GM12872 (cell line): Measurements from ENCODE around the gene LPCAT3.

Experiments
- TF ChIP-seq, protein P1 (sequence below): IDR thresholded peaks from 3 replicates; pipeline ENCODE4 v1.5.1; 2011; ENCODE audit warnings: low read depth, mild to moderate bottlenecking, low read length, moderate library complexity; ENCODE audit not compliant: insufficient read depth

LPCAT3 gene

DNA sequence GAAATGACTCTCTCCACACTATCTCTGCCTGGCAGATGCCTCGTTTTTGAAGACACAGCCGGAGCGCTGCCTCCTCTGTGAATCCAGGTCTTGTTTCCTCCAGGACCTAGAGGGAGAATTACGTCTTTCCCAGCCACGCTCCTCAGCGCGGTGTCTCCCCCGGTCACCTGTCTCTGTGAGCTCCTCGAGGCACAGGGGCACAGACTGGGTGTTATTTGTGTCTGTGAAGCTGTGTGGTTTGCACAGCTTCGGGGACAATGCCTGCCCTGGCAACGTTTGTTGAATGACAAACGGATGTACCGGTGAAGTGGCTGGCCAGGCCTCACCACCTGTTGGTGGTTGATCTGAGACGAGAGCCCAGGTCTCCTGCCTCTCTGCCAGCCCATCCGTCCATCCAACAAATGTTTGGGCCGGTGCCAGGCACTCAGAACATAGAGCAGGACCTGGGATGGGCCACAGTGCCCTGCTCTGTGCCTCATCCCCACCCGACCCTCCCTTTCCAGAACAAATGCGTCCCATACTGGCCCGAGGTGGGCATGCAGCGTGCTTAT lies 61.0 kb downstream of the LPCAT3 start:
- TF ChIP-seq, protein P1, sequence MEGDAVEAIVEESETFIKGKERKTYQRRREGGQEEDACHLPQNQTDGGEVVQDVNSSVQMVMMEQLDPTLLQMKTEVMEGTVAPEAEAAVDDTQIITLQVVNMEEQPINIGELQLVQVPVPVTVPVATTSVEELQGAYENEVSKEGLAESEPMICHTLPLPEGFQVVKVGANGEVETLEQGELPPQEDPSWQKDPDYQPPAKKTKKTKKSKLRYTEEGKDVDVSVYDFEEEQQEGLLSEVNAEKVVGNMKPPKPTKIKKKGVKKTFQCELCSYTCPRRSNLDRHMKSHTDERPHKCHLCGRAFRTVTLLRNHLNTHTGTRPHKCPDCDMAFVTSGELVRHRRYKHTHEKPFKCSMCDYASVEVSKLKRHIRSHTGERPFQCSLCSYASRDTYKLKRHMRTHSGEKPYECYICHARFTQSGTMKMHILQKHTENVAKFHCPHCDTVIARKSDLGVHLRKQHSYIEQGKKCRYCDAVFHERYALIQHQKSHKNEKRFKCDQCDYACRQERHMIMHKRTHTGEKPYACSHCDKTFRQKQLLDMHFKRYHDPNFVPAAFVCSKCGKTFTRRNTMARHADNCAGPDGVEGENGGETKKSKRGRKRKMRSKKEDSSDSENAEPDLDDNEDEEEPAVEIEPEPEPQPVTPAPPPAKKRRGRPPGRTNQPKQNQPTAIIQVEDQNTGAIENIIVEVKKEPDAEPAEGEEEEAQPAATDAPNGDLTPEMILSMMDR: no peak

DNA sequence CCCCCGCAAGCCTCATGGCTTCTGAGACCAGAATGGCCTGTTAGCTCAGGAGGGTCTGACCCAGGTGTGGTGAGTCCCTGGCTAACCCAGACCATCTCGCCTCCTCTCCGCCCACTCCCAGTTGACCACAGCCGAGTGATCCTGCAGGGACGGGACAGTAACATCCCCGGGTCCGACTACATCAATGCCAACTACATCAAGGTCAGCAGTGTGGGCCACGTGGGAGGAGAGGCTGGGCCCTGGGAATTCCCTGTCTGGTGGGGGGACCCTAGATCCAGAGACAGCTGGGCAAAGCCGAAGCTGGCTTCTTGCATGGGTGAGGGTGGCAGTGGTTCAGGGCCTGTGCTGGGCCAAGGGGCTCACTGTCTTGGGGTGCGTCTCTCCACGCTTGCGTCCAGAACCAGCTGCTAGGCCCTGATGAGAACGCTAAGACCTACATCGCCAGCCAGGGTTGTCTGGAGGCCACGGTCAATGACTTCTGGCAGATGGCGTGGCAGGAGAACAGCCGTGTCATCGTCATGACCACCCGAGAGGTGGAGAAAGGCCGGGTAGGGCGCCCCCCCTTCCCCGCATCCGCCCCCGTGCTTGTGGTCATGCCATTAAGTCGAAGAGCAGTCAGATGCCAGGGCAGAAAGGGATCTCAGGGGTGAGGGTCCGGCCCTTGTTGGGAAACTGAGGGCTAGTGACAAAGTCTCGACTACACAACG lies 62.1 kb downstream of the LPCAT3 start:
- TF ChIP-seq, protein P1: no peak

DNA sequence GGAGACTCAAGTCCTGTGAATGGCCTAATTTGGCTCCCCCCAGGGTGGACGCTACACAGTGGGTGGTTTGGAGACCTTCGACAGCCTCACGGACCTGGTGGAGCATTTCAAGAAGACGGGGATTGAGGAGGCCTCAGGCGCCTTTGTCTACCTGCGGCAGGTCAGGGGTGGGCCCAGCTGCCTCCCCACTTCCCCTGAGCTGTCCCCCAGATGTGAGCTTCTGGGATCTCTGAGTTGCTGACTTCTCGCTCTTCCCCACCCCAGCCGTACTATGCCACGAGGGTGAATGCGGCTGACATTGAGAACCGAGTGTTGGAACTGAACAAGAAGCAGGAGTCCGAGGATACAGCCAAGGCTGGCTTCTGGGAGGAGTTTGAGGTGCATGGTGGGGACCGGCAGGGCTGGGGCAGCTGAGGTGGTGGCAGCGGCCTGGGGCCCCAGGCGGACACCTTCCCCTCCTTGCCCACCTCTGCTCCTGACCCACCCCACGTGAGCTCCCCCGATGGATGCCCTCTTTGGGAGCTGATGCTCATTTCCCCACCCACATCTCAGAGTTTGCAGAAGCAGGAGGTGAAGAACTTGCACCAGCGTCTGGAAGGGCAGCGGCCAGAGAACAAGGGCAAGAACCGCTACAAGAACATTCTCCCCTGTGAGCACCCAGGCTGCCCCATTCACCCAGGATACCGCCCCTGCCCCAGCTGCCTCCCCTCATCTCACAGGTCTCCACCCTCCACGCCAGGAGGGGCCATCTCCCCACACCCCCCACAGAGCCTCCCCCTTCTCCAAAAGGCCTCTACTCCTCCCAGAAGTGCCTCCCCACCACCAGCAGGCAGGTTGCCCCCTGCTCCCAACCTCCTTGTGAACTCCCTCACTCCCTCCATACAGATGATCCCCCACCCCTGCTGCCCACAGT lies 62.9 kb downstream of the LPCAT3 start:
- TF ChIP-seq, protein P1: no peak

DNA sequence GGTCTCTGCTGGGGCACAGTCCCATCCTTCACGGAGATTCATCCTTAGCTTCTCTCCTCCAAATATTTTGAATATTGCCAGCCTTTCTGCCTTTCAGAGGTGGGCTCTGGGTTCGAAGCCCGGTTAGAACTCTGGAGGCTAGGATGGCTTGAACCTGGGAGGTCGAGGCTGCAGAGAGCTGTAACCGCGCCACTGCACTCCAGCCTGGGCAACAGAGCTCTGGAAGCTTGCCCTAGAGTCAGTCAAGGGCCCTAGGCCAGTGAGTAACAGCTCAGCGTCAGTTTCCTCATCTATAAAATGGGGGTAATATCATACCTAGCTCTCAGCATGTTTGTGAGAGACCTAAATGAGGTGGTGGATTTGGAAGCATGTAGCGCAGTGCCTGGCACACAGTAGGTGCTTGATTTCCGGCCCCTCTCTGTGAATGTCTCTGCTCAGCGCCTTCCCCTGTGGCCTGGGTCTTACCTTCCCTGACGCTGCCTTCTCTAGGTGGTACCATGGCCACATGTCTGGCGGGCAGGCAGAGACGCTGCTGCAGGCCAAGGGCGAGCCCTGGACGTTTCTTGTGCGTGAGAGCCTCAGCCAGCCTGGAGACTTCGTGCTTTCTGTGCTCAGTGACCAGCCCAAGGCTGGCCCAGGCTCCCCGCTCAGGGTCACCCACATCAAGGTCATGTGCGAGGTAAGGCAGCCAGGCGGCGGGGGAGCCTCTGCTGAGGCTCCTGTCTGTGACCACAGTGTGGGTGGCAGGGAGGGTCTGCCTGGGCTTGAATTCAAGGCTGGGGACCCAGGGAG lies 63.8 kb downstream of the LPCAT3 start:
- TF ChIP-seq, protein P1: no peak

DNA sequence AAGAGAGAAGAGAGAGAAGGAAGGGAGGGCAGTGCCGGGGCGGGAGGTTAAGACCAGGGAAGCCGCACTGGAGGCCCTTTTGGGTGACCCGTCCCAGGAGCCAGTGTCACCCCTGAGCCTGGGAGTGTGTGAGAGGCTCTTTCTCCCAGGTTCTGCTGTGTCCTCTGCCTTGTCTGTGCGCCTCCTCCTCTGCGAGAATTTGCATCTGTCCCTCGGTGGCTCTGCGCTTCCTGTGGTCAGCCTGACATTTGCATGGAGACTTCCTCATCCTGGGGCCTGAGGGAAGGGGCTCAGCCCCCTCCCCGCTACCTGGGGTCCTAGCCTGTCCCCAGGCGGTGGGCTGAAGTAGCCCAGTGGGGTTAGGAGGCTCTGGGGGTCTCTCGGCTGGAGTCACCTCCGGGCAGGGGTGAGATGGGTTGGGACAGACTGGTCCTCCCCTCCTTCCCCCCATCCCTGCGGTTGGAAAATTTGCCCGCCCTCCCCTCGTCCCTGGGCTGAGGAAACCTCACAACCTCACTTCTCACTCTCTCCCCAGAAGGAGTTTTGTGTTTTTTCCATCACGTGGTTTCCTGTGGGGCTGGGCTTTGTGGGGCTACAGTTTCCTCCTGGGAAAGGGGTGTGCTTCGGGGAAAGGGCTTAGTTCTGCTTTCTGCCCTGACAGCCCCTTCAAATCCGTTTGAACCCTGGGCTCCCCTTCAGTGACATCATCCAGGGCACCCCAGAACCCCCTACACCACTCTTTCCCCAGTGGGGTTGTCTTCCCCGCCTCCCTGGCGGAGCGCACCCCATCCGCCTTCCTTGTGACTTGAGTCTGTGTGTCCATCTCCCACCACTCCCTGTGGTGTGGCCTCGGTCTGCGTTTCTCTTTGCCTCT lies 64.6 kb downstream of the LPCAT3 start:
- TF ChIP-seq, protein P1: no peak

DNA sequence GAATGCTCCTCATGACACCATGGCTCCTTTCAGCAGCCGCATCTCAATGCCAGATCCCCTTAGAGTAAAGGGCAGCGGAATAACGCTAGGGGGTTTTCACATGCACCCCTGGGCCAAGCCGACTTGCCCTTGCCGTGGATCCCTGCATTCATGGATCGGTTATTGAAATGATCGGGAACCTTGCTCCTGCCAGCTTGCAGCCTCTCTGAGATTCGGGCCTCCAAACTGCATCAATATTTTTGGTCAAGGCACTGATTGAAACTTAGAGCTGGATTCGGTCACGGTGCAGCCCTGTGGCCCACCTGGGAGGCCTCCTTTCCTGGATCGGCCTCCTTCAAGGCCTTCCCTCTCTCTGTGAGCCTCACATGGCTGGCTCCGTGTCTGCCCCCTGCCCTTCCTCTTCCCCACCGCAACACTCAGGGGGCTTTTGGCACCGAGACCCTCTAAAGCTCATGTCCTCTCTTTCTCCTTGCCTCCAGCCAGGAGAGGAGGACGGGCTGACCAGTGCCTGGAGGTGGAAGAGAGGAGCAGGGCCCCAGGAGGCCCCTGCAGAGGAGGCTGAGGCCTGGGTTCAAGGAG lies 65.3 kb downstream of the LPCAT3 start:
- TF ChIP-seq, protein P1: no peak
